ENCODE measurements around the gene DBNDD2.

DBNDD2 gene

GRCh38 chr20:45378191-45378590 lies 29.9 kb upstream of the DBNDD2 start, which contains the start of gene TP53TG5:
TP53TG5 (minus strand) TSS chr20:45378325; CDS start chr20:45378236, 89 bp downstream.
- peak in 37 of 56 donors; percentile 11 to 84 (median 46) for DNase-seq

DNA sequence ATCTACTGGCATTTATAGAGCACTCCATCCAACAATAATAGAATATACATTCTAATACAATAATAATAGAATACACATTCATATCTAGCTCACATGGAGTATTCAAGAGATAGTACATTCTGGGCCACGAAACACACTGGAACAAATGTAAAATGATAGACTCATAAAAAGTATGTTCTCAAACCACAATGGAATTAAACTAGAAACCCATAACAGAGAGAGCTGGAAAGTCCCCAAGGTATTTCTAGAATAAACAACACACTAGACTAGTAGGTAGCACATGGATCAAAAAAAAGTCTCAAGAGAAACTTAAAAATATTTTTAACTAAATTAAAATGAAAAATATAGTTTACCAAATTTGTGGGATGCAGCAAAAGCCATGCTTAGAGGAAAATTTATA lies 20.8 kb upstream of the DBNDD2 start:
- no peak for DNase-seq

DNA sequence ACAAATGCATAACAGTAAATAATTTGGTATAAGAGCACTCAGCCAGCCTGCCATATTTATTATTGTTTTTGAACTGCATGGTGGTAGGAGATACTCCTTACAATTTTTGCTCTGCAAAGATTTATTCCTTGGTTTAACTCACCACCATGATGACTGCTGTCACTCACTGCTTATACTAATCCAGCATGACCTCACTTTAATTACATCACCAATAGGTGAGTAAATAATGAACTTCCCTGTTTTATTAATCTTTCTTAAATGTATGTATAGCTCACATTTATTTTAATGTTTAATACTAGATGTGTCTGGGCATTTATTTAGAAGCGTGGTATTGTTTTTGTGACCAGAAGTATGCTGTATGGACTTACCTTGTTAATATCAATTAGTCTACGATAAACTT lies 17.2 kb upstream of the DBNDD2 start:
- no peak for DNase-seq

- no peak for DNase-seq
These were observed 16.5 kb upstream of the DBNDD2 start for GRCh38 chr20:45391559-45391958.

GRCh38 chr20:45392733-45393132 lies 15.4 kb upstream of the DBNDD2 start:
- DNase-seq = peak in 7 of 56 donors; percentile 11 to 54 (median 25)

DNA sequence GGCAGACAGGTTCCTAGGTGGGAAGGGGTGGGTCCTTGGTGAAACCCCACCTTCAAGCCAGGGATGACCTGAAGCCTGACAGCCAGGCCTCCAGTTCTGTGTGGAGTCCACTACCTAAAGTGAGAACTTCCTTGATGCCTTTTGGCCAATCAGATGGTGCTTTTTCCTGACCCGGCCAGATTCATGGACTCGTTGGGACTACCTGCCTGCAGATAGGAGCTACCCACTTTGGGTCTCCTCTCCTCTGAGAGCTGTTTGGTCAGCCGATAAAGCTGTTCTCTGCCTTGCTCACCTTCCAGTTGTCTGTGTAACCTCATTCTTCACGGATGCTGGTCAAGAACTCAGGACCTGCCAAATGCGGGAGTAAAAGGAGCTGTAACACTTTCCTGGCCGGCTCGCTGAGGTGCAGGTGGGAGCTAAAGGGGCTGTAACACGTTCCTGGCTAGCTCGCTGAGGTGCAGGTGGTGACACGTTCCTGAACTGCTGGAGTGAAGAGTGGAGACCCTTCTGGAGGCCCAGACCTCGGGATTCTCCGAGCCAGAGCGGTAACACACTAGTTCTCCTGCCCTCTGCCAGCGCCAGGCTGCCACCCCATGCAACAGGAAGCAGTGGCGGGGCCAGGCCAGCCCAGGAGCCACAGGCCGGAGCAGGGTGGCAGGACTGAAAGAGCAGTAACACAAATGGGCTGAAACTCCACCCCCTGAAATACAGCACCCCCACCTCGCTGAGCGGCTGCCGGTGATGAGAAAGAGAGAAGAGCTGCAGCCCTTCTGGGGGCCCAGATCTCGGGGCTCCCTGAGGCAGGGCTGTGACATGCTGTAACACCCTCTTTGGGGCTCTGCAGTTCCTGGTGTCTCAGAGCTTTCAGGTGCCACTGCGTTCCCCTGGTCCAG lies 13.6 kb upstream of the DBNDD2 start:
- DNase-seq = no peak

- no peak for DNase-seq
These were observed 13.0 kb upstream of the DBNDD2 start for GRCh38 chr20:45395114-45395415.

DNA sequence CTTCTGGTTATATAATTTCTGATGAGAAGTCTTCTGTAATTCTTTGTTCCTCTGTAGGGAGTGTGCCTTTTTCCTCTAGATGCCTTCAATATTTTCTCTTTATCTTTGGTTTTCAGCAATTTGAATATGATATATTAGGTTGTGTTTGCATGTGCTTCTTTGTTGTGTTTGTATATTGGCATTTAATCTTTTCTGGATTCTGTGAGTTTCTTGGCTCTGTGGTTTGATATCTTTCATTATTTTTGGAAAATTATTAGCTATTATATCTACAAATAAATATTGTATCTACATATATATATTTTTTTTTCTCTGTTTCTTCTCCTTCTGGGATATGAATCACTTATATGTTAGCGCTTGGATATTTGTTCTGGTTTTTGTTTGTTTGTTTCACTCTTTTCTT lies 9.1 kb upstream of the DBNDD2 start:
- DNase-seq = no peak

GRCh38 chr20:45400346-45401031 lies 7.6 kb upstream of the DBNDD2 start:
- no peak for DNase-seq

DNA sequence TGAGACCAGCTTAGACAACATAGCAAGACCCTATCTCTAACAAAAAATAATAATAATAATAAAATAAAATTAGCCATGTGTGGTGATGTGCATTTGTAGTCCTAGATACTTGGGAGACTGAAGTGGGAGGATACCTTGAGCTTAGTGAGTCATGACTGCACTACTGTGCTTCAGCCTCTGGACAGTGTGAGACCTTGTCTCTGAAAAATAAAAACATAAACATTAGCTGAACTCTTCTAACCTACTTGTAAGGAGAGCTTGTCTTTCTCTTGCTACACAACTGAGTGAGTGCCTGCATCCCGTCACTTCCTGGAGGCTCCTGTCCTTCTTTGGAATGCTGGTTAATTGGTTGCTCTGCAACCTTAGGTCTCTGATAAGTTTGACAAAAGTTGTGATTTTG lies 5.1 kb upstream of the DBNDD2 start:
- DNase-seq = no peak

- no peak for DNase-seq
These were observed 3.7 kb upstream of the DBNDD2 start for GRCh38 chr20:45404438-45404837.

GRCh38 chr20:45405571-45406259 lies 2.4 kb upstream of the DBNDD2 start:
- DNase-seq = peak in 8 of 56 donors; percentile 44 to 70 (median 60)

DNA sequence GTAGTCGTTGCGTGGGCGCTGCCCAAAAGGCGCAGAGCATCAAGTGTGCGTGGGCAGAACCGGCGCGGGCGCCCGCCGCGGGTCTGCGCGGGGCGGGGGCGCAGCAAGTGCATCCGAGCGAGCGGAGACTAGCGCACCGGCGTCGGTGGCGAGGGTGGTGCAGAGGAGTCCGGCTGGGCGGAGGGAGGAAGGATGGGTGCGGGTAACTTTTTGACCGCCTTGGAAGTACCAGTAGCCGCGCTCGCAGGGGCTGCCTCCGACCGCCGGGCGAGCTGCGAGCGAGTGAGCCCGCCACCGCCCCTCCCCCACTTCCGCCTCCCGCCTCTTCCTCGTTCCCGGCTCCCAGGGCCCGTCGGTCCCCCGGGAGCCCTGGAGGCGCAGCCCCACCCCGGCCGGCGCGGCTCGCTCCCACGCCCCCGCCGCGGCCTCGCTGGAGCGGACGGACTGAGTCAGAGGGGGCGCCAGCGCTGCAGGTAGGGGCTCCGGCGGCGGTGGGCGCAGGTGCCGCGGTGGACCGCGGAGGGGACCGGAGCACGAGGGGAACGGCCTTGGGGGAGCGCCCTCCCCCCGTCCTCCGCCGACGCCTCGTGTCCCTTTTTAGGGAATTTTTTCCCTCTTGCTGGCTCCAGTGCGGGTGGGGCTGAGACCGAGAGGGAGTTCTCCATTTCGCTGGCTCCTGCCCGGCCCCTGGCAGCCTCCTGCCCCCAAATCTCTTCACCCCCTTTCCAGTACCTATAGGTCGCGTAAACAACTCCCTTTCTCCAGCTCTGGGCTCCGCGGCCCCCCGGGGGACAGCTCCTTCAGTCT lies 1.6 kb upstream of the DBNDD2 start:
- DNase-seq = peak in 42 of 56 donors; percentile 30 to 80 (median 62)

- DNase-seq = peak in 30 of 56 donors; percentile 28 to 71 (median 53)
These were observed 883 bp upstream of the DBNDD2 start for GRCh38 chr20:45407067-45407745.

GRCh38 chr20:45408646-45409213 lies 641 bp downstream of the DBNDD2 start:
- DNase-seq = peak in 18 of 56 donors; percentile 15 to 63 (median 38)

DNA sequence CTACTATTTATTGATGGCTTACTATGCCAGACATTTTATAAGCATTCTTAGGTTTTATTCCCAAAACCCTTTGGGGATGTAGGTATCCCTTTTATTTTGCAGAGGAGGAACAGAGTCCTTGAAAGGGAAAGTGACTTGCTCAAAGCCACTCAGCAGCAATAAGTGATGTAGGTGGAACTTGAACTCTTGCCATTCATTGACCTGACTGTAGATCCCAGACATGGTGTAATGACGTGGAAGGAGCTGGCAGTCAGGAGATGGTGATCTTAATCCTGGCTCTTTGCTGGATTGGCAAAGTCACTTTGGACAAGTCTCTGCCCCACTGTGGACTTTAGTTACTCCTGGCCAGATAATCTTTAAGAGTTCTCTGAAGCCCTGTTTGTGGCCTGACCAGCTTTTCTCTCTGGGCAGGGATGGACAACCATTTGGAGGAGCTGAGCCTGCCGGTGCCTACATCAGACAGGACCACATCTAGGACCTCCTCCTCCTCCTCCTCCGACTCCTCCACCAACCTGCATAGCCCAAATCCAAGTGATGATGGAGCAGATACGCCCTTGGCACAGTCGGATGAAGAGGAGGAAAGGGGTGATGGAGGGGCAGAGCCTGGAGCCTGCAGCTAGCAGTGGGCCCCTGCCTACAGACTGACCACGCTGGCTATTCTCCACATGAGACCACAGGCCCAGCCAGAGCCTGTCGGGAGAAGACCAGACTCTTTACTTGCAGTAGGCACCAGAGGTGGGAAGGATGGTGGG lies 1.6 kb downstream of the DBNDD2 start:
- DNase-seq = no peak

DNA sequence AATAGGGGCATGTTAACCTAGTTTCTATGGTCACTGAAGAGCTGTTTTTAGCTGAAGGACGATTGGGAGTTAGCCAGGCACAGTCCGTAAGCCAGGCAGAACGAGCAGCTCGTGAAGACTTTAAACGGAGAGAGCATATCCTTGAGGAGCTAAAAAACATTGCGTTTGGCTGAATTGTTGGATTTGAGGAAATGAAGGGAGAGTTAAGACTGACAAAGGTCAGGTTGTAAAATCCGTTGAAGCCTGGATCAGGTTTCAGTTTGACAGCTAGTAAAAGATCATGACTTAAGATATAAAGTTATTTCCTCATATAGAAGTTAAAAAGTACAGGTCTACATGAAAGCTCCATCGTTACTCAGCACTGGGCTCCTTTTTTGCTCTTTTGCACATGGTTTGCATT lies 2.8 kb downstream of the DBNDD2 start:
- DNase-seq = no peak

DNA sequence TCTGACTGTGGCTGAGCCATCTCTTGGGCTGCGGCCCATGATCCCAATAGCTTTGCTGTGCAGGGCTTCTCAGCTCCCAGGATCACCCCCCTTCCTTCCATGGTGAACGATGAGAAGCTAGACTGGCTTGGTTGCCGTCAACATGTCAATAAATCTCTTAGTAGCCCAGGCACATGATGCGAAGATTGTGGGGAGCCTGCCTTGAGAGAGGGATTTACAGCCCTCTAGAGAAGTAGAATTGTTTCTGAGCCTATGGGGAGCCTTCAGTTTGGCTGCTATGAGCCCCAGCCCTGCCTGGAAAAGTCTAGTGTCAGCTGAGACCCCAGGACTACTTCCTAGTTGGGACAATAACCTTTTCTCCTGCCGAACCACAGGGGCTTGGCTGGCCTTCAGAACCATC lies 4.6 kb downstream of the DBNDD2 start:
- no peak for DNase-seq

DNA sequence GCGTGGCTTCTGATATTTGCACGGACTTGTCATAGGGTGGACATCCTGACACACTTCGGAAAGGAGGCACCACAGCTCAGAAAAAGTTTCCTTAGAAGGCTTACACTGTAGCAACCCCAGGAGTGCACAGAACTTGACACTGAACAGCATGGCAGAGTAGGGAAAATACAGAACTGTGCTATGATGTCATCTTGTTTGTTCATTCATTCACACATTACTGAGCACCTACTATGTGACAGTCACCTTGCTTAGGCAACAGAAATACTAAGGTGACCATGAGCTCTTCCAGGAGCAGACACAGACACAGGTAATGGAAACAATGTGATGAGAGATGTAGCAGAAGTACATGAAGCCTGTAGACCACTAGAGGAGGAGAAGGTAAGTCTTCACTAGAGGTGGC lies 5.4 kb downstream of the DBNDD2 start:
- no peak for DNase-seq

Data from amygdala (tissue), 56 donors.